HUES48 (cell line): ENCODE measurements around the gene ZC3H6.
A peak's percentile ranks its signal among the peaks of the same experiment; 100 is the strongest.

Source experiments
- H3K27ac ChIP-seq: one replicate; pipeline ENCODE4 v1.7.0; 2013; ENCODE audit warnings: low read depth, low read length, inconsistent platforms
- H3K27me3 ChIP-seq: 2 replicates; pipeline ENCODE4 v1.6.1; 2013; ENCODE audit warnings: mild to moderate bottlenecking, low read length; ENCODE audit not compliant: control insufficient read depth, insufficient read depth
- H3K36me3 ChIP-seq: 2 replicates; pipeline ENCODE4 v1.6.1; 2013; ENCODE audit warnings: low read length; ENCODE audit not compliant: control insufficient read depth, insufficient read depth
- H3K4me1 ChIP-seq: 2 replicates; pipeline ENCODE4 v1.6.1; 2013; ENCODE audit warnings: mild to moderate bottlenecking, low read length; ENCODE audit not compliant: control insufficient read depth, insufficient read depth
- H3K4me3 ChIP-seq: 2 replicates; pipeline ENCODE4 v1.5.1; 2013; ENCODE audit warnings: mild to moderate bottlenecking, low read depth, low read length
- H3K9ac ChIP-seq: 2 replicates; pipeline ENCODE4 v1.6.1; 2013; ENCODE audit warnings: mild to moderate bottlenecking, low read depth, low read length, moderate library complexity
- H3K9me3 ChIP-seq: 2 replicates; pipeline ENCODE4 v1.6.1; 2013; ENCODE audit warnings: low read length; ENCODE audit not compliant: control insufficient read depth, insufficient read depth

Gene ZC3H6

DNA sequence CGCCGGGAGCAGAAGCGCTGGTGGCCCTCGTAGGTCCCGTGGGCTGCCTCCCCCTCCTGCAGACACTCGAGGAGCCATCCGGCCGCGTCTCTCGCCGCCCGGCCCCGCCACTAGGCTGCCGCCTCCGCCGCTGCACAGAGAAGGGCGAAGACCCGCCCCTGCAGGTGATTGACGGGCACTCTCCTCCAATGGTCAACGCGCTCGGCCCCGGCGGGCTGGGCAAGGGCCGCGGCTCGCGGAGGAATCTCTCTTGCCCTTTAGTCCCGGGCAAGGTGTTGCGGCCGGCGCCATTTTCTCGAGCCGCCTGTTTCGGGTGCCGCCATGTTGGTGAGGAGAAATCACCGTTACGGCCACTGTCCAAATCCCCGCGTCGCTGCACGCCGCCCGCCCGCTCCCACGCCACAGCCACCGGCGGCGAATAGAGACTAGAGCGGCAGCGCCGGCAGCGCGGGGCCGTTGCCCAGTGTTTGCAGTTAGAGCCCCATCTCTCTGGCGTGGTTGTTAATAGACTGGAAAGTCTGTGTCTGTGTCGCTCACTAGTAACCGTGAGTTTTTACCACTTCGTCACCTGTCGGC, at the start of gene ZC3H6:
Gene ZC3H6, plus strand, starts transcription at position 287 of the 576 bp plus-strand sequence. CDS start 398 bp downstream, outside the sequence.
- Histone ChIP-seq H3K9ac (peak within 1 kb of the TSS; percentile 99), H3K36me3 (no peaks in the 10 kb centered on the region), H3K27me3 (no peaks in the 10 kb centered on the region), H3K27ac (peak within 1 kb of the TSS; percentile 99), H3K4me1 (peaks cover 15% of the 10 kb centered on the region; the same call in 1 of the 2 replicates), H3K9me3 (no peaks in the 10 kb centered on the region), H3K4me3 (peak within 1 kb of the TSS; percentile 94)

DNA sequence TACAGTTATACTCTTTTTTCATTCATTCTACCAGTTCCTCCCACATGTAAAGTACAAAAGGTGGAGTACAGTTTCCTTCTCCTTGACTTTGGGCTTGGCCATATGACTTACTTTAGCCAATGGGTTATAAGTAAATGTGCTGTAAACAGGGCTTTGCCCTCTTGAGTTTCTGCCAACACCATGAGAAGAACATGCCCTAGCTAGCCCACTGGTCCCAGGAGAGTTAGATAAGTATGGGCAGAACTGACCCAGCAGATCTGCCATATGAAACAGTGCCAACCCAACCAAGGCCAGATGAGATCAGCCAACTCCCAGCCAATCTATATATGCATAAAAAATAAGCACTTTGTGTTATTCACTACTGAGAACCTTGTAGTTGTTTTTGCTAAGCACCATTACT, 46.0 kb upstream of the ZC3H6 start:
- Histone ChIP-seq H3K27me3 (no peaks in the 10 kb centered on the region), H3K9me3 (no peaks in the 10 kb centered on the region), H3K36me3 (peaks cover 15% of the 10 kb centered on the region; the same call in 1 of the 2 replicates), H3K9ac (no peak overlapping the region), H3K27ac (no peak overlapping the region), H3K4me3 (no peak overlapping the region), H3K4me1 (no peaks in the 10 kb centered on the region)

- no peak overlapping the region for H3K4me3 ChIP-seq
Observed at GRCh38 chr2:112230371-112230770, 45.0 kb upstream of the ZC3H6 start.

DNA sequence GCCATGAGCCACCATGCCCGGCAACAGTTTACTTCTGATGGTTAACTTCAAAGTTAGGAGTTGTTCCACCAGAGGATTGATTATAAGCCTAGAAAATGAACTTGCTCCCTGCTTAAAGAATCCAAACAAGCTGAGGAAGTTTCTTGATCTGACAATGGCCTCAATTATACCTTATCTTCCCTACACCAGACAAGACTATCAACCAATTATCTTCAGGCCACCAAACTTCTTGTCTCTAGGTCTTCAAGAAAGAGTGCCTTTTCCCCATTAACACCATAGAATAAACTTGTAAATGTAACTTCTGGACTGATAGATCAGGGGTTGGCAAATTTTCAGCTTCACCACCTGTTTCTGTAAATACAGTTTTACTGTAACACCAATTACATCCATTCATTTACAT, 35.5 kb upstream of the ZC3H6 start:
- no peak overlapping the region for H3K9ac ChIP-seq
- no peaks in the 10 kb centered on the region for H3K27me3 ChIP-seq
- H3K4me3 ChIP-seq: no peak overlapping the region
- H3K4me1 ChIP-seq: no peaks in the 10 kb centered on the region
- no peak overlapping the region for H3K27ac ChIP-seq
- peaks cover 11% of the 10 kb centered on the region; the same call in 1 of the 2 replicates for H3K36me3 ChIP-seq
- no peaks in the 10 kb centered on the region for H3K9me3 ChIP-seq

More at GRCh38 chr2:112230371-112230770, 45.0 kb upstream of the ZC3H6 start:
- H3K36me3 ChIP-seq: peaks cover 20% of the 10 kb centered on the region; the same call in 1 of the 2 replicates
- H3K27me3 ChIP-seq: no peaks in the 10 kb centered on the region
- no peaks in the 10 kb centered on the region for H3K9me3 ChIP-seq
- no peak overlapping the region for H3K9ac ChIP-seq
- no peaks in the 10 kb centered on the region for H3K4me1 ChIP-seq
- no peak overlapping the region for H3K27ac ChIP-seq

GRCh38 chr2:112242384-112242783, 33.0 kb upstream of the ZC3H6 start:
- Histone ChIP-seq H3K9me3 (no peaks in the 10 kb centered on the region), H3K4me1 (no peaks in the 10 kb centered on the region), H3K27ac (no peak overlapping the region), H3K36me3 (peaks cover 7% of the 10 kb centered on the region; the same call in 1 of the 2 replicates), H3K4me3 (no peak overlapping the region), H3K9ac (no peak overlapping the region), H3K27me3 (no peaks in the 10 kb centered on the region)

DNA sequence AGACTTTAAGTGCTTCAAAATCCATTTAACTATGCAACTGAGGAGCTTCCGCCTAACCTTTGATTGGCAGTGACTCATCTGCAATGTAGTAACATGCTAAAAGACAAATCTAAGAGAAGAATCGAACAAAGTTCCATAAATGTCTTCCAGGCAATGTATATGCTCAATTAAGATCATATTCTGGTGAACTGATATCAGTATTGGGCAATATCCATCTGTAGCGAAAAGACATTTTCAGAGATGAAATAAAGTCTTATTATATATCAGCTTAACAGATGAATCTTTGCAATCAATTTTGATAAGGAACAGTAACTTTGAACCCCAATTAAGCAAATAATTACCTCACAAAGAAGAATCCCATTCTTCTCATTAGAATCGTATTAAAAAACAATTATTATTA, 32.2 kb upstream of the ZC3H6 start:
- no peaks in the 10 kb centered on the region for H3K27me3 ChIP-seq
- no peak overlapping the region for H3K9ac ChIP-seq
- peaks cover 13% of the 10 kb centered on the region for H3K36me3 ChIP-seq
- H3K4me3 ChIP-seq: no peak overlapping the region
- H3K27ac ChIP-seq: no peak overlapping the region
- no peaks in the 10 kb centered on the region for H3K9me3 ChIP-seq
- H3K4me1 ChIP-seq: no peaks in the 10 kb centered on the region

DNA sequence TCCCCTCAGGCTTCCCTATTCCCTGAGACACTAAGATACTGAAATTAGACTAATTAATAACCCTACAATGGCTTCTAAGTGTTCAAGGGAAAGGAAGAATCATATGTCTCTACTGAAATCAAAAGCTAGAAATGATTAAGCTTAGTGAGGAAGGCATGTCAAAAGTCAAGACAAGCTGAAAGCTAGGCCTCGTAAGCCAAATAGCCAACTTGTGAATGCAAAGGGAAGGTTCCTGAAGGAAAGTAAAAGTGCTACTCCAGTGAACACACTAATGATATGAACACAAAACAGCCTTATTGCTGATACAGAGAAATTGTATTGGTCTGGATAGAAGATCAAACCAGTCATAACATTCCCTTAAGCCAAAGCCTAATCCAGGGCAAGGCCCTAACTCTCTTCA, 30.5 kb upstream of the ZC3H6 start:
- H3K9me3 ChIP-seq: no peaks in the 10 kb centered on the region
- no peak overlapping the region for H3K9ac ChIP-seq

DNA sequence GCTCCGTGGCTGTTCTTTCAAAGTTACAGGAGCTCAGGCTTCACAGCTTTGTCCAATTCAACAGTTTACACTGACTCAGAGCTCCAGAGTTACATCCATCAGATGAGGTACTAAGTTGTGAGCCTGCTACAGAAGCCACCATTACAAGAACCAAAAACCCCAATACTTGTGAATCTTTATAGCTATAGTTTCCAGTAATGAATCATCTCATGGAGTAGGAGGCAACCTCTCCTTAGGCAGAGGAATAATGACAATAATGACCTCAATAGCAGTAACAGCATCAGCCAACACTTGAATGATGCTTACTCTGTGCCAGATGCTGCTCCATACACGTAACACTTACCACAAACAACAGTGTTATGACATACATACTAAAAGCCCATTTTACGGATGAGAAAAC, 24.1 kb upstream of the ZC3H6 start:
- Histone ChIP-seq H3K36me3 (peaks cover 11% of the 10 kb centered on the region; the same call in 1 of the 2 replicates), H3K4me3 (no peak overlapping the region), H3K27ac (no peak overlapping the region), H3K27me3 (no peaks in the 10 kb centered on the region), H3K9ac (no peak overlapping the region), H3K9me3 (no peaks in the 10 kb centered on the region), H3K4me1 (0 out of 2 replicates have a peak, but pooled peaks cover 6% of the 10 kb centered on the region)

More for the DNA sequence above, 30.5 kb upstream of the ZC3H6 start:
- no peak overlapping the region for H3K27ac ChIP-seq
- H3K4me3 ChIP-seq: no peak overlapping the region
- peaks cover 17% of the 10 kb centered on the region for H3K36me3 ChIP-seq
- H3K4me1 ChIP-seq: no peaks in the 10 kb centered on the region
- no peaks in the 10 kb centered on the region for H3K27me3 ChIP-seq

DNA sequence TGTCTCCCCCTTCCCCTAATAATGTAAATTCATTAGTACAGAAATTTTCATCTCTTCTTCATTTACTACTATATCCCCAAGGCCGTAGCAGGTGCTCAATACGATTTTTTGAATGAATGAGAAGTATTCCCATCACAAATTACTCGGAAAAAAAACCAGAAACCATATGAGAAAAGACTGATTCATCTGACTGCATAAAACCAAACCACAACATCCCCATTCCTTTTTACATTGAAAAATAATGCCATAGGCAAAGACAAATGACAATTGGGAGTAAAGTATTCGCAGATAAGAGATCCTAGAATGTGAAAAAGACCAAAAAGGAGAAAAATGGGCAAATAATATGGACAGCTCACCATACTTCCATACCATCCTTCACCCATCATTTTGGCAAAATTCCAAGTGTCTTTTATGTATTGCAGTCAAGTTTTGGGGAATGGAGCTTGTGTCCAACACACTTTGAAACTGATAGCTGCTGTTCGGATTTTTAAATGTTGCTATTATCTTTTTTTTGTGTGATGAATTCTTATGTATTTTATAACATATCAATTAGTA, 22.1 kb upstream of the ZC3H6 start:
- Histone ChIP-seq H3K9ac (no peak overlapping the region), H3K4me3 (no peak overlapping the region), H3K27me3 (no peaks in the 10 kb centered on the region)

GRCh38 chr2:112254466-112255240, 20.7 kb upstream of the ZC3H6 start, which contains the start of gene ZC3H8:
Gene ZC3H8, minus strand, starts transcription at chr2:112255042. Its CDS starts 61 bp downstream, at chr2:112254981.
- Histone ChIP-seq H3K27me3 (no peaks in the 10 kb centered on the region), H3K4me3 (peak within 1 kb of the TSS; percentile 91), H3K36me3 (no peaks in the 10 kb centered on the region), H3K9me3 (no peaks in the 10 kb centered on the region), H3K27ac (peak within 1 kb of the TSS; percentile 78), H3K9ac (peak within 1 kb of the TSS; percentile 65), H3K4me1 (peaks cover 7% of the 10 kb centered on the region)

More for the DNA sequence above, 22.1 kb upstream of the ZC3H6 start:
- H3K36me3 ChIP-seq: 0 out of 2 replicates have a peak, but pooled peaks cover 4% of the 10 kb centered on the region
- H3K4me1 ChIP-seq: 0 out of 2 replicates have a peak, but pooled peaks cover 6% of the 10 kb centered on the region
- H3K9me3 ChIP-seq: no peaks in the 10 kb centered on the region
- no peak overlapping the region for H3K27ac ChIP-seq

DNA sequence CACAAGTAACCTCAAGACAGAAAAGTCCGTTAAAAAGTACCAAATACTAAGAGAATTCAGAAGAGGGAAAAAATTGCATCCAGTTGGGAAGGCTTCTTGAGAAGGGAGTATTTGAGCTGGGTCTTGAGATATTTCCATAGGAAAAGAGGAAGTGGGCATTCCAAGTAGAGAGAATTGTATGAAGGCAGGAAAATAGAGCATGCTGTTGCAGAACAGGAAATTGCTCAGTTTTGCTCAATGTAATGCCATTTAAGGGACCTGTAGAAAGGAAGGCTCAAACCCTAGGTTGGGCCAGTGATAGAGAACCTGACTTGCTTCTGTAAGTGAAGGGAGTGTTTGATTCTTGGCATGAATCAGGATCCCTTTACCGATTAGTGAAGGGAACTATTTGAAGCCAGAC, 19.5 kb upstream of the ZC3H6 start:
- H3K4me1 ChIP-seq: peaks cover 14% of the 10 kb centered on the region
- H3K9ac ChIP-seq: no peak overlapping the region
- H3K9me3 ChIP-seq: no peaks in the 10 kb centered on the region
- no peaks in the 10 kb centered on the region for H3K36me3 ChIP-seq
- H3K27me3 ChIP-seq: no peaks in the 10 kb centered on the region
- no peak overlapping the region for H3K27ac ChIP-seq
- H3K4me3 ChIP-seq: no peak overlapping the region
